BLaER1 treated with 17β-estradiol and CSF1 and Interleukin-3, amounts not matched to agents 10 nM and 100 nM (cell line): ENCODE measurements around the gene RPS8.

Experiments
- H3K27ac ChIP-seq, 11 experiments: shearing (Covaris generic); formaldehyde crosslinking; 2 replicates each; pipeline ENCODE4 v1.8.1; 2022
- H3K27me3 ChIP-seq, 11 experiments: shearing (Covaris generic); formaldehyde crosslinking; 2 replicates each; pipeline ENCODE4 v1.8.1; 2022
- H3K36me3 ChIP-seq, 11 experiments: shearing (Covaris generic); formaldehyde crosslinking; 2 replicates each; pipeline ENCODE4 v1.8.1; 2022
- H3K4me1 ChIP-seq, 10 experiments: shearing (Covaris generic); formaldehyde crosslinking; 2 replicates each; pipeline ENCODE4 v1.8.1; 2022
- H3K4me2 ChIP-seq, 11 experiments: shearing (Covaris generic); formaldehyde crosslinking; 2 replicates each; pipeline ENCODE4 v1.8.1; 2022
- H3K4me3 ChIP-seq, 10 experiments: shearing (Covaris generic); formaldehyde crosslinking; 2 replicates each; pipeline ENCODE4 v1.8.1; 2022
- H3K9ac ChIP-seq, 11 experiments: shearing (Covaris generic); formaldehyde crosslinking; 2 replicates each; pipeline ENCODE4 v1.8.1; 2022
- H3K9me3 ChIP-seq, 11 experiments: shearing (Covaris generic); formaldehyde crosslinking; replicated peaks in 1 of 11; 2 replicates each; pipeline ENCODE4 v1.8.1; 2022
- H4K20me1 ChIP-seq, 11 experiments: shearing (Covaris generic); formaldehyde crosslinking; 2 replicates each; pipeline ENCODE4 v1.8.1; 2022
- Cebpa-rat ChIP-seq, 11 experiments: shearing (Covaris generic); IDR thresholded peaks; 2 replicates each; pipeline ENCODE4 v1.8.1; 2022

Gene RPS8

GRCh38 chr1:44785029-44785380 lies 9.7 kb downstream of the RPS8 start:
- Histone ChIP-seq H3K27ac (peak overlapping the region in 3 of 11 experiments; percentile 28 to 66 (median 64); a peak in 4 of 22 replicates), H3K27me3 (no peaks in the 10 kb centered on the region; a peak in 2 of 22 replicates), H3K4me2 (peak overlapping the region; percentile 76 to 99 (median 92)), H4K20me1 (peaks cover 8 to 32% (median 20%) of the 10 kb centered on the region in 11 experiments; a peak in 20 of 22 replicates), H3K36me3 (peaks cover 19 to 27% (median 24%) of the 10 kb centered on the region in 11 experiments), H3K9me3 (no peaks in the 10 kb centered on the region), H3K4me3 (peak overlapping the region in 4 of 10 experiments; percentile 2 to 47 (median 40); a peak in 5 of 20 replicates), H3K4me1 (peaks cover 39 to 63% (median 59%) of the 10 kb centered on the region in 10 experiments), H3K9ac (peak overlapping the region in 6 of 11 experiments; percentile 66 to 79 (median 74); a peak in 12 of 22 replicates)
- TF ChIP-seq Cebpa-rat (IDR thresholded peaks at IDR 0.05), result no peak

- Histone ChIP-seq H3K27ac (peak overlapping the region in 7 of 11 experiments; percentile 49 to 72 (median 64); a peak in 11 of 22 replicates), H3K4me3 (peak overlapping the region; percentile 36 to 59 (median 48); a peak in 19 of 20 replicates), H3K9ac (peak overlapping the region; percentile 51 to 79 (median 66); a peak in 19 of 22 replicates), H3K36me3 (peaks cover 13 to 21% (median 18%) of the 10 kb centered on the region in 11 experiments), H3K27me3 (no peaks in the 10 kb centered on the region; a peak in 2 of 22 replicates), H3K9me3 (no peaks in the 10 kb centered on the region), H3K4me2 (peak overlapping the region; percentile 76 to 99 (median 92)), H4K20me1 (peaks cover 2 to 26% (median 14%) of the 10 kb centered on the region in 11 experiments; a peak in 19 of 22 replicates), H3K4me1 (peaks cover 33 to 60% (median 54%) of the 10 kb centered on the region in 10 experiments)
- no peak for TF ChIP-seq Cebpa-rat (IDR thresholded peaks at IDR 0.05)
These were observed 10.3 kb downstream of the RPS8 start for GRCh38 chr1:44785501-44786137.

- Histone ChIP-seq H3K4me2 (peak overlapping the region; percentile 76 to 99 (median 92)), H3K27me3 (no peaks in the 10 kb centered on the region; a peak in 2 of 22 replicates), H3K9ac (peak overlapping the region; percentile 51 to 79 (median 66); a peak in 21 of 22 replicates), H3K9me3 (no peaks in the 10 kb centered on the region), H3K27ac (peak overlapping the region in 9 of 11 experiments; percentile 38 to 72 (median 62); a peak in 16 of 22 replicates), H3K4me3 (peak overlapping the region; percentile 36 to 59 (median 48); a peak in 19 of 20 replicates), H3K36me3 (peaks cover 7 to 14% (median 11%) of the 10 kb centered on the region in 11 experiments; a peak in 21 of 22 replicates), H4K20me1 (peaks cover 0 to 19% (median 7%) of the 10 kb centered on the region in 11 experiments; a peak in 14 of 22 replicates), H3K4me1 (peaks cover 31 to 57% (median 50%) of the 10 kb centered on the region in 10 experiments)
- TF ChIP-seq Cebpa-rat (IDR thresholded peaks at IDR 0.05), result no peak
These were observed 10.9 kb downstream of the RPS8 start for GRCh38 chr1:44786138-44786840.

GRCh38 chr1:44786841-44787426 lies 11.6 kb downstream of the RPS8 start:
- Histone ChIP-seq H3K27me3 (no peaks in the 10 kb centered on the region; a peak in 2 of 22 replicates), H3K36me3 (peaks cover under 1 to 7% (median 5%) of the 10 kb centered on the region in 11 experiments; a peak in 17 of 22 replicates), H3K4me2 (peak overlapping the region; percentile 76 to 99 (median 92); a peak in 19 of 22 replicates), H3K4me1 (peaks cover 31 to 51% (median 46%) of the 10 kb centered on the region in 10 experiments), H3K9ac (peak overlapping the region in 8 of 11 experiments; percentile 51 to 79 (median 68); a peak in 12 of 22 replicates), H4K20me1 (peaks cover 0 to 12% (median 4%) of the 10 kb centered on the region in 11 experiments; a peak in 7 of 22 replicates), H3K27ac (peak overlapping the region in 6 of 11 experiments; percentile 49 to 72 (median 63); a peak in 11 of 22 replicates), H3K4me3 (peak overlapping the region in 1 of 10 experiments; percentile 52; a peak in 2 of 20 replicates), H3K9me3 (no peaks in the 10 kb centered on the region)
- no peak for TF ChIP-seq Cebpa-rat (IDR thresholded peaks at IDR 0.05)

GRCh38 chr1:44787506-44787905 lies 12.2 kb downstream of the RPS8 start:
- Histone ChIP-seq H3K27ac (peak overlapping the region in 1 of 11 experiments; percentile 66; a peak in 2 of 22 replicates), H3K4me2 (no peak overlapping the region), H3K36me3 (peaks cover 0 to 2% (median 0%) of the 10 kb centered on the region in 11 experiments; a peak in 3 of 22 replicates), H3K9ac (no peak overlapping the region), H4K20me1 (peaks cover 0 to 7% (median 0%) of the 10 kb centered on the region in 11 experiments; a peak in 5 of 22 replicates), H3K9me3 (no peaks in the 10 kb centered on the region), H3K4me3 (no peak overlapping the region), H3K4me1 (peaks cover 31 to 45% (median 41%) of the 10 kb centered on the region in 10 experiments), H3K27me3 (no peaks in the 10 kb centered on the region; a peak in 2 of 22 replicates)
- TF ChIP-seq Cebpa-rat (IDR thresholded peaks at IDR 0.05), result no peak

- no peaks in the 10 kb centered on the region; a peak in 1 of 22 replicates for H4K20me1 ChIP-seq
- peaks cover 25 to 41% (median 36%) of the 10 kb centered on the region in 10 experiments for H3K4me1 ChIP-seq
- H3K4me2 ChIP-seq, result peak within 1 kb of the TSS in 2 of 11 experiments; percentile 76 to 97; a peak in 1 of 22 replicates
- no peaks in the 10 kb centered on the region; a peak in 2 of 22 replicates for H3K27me3 ChIP-seq
- H3K9ac ChIP-seq, result 0 out of 22 replicates have a peak within 1 kb of the TSS, but pooled peaks of 1 of the 11 experiments have one; percentile 76
- no peak for TF ChIP-seq Cebpa-rat (IDR thresholded peaks at IDR 0.05)
- peak within 1 kb of the TSS in 1 of 11 experiments; percentile 66; a peak in 2 of 22 replicates for H3K27ac ChIP-seq
- no peaks in the 10 kb centered on the region for H3K36me3 ChIP-seq
- no peaks in the 10 kb centered on the region for H3K9me3 ChIP-seq
- H3K4me3 ChIP-seq, result no peak within 1 kb of the TSS
These were observed 12.9 kb downstream of the RPS8 start, which contains the start of gene BEST4 for GRCh38 chr1:44788120-44788860. TSS of gene BEST4 (minus strand) at chr1:44788170. CDS start at chr1:44787705, 465 bp downstream.

- peaks cover 0 to 16% (median 9%) of the 10 kb centered on the region in 10 experiments; a peak in 16 of 20 replicates for H3K4me1 ChIP-seq
- no peaks in the 10 kb centered on the region for H4K20me1 ChIP-seq
- TF ChIP-seq Cebpa-rat (IDR thresholded peaks at IDR 0.05), result no peak
- H3K36me3 ChIP-seq, result no peaks in the 10 kb centered on the region
- no peak overlapping the region for H3K4me2 ChIP-seq
- H3K9me3 ChIP-seq, result no peaks in the 10 kb centered on the region
- H3K4me3 ChIP-seq, result no peak overlapping the region
- 0 out of 22 replicates have a peak overlapping the region, but pooled peaks of 1 of the 11 experiments have one; percentile 2 for H3K9ac ChIP-seq
- H3K27me3 ChIP-seq, result no peaks in the 10 kb centered on the region; a peak in 1 of 22 replicates
- no peak overlapping the region for H3K27ac ChIP-seq
These were observed 15.8 kb downstream of the RPS8 start for GRCh38 chr1:44790968-44791801.
